Activated T-cell treated with anti-CD3 and anti-CD28 coated beads, Interleukin-2, amount 50 U/mL, for 72 hours (primary cell): ENCODE results near the gene FNDC5. TPM values are rescaled to one million over a fixed set of nuclear protein-coding genes. Genes with fewer than 3 reads are reported as not detected.

Experiments used
- ATAC-seq, 2 donors: fragments of 150-1000 bp; cut with Tn5 transposase; replicated peaks in 1 of 2; 2 replicates each; pipeline ENCODE4 v1.10.0; 2021; ENCODE audit warnings: moderate library complexity in 2 of 2, mild to moderate bottlenecking in 1 of 2
- DNase-seq, 2 donors: peaks; one replicate each; pipeline ENCODE4 v3.0.0; 2021 to 2022; ENCODE audit warnings: mixed read lengths in 1 of 2
- H3K27ac Mint-ChIP-seq: one replicate; pipeline ENCODE4 v1.8.0; 2022; ENCODE audit warnings: mild to moderate bottlenecking, moderate library complexity, mixed read lengths
- H3K27me3 Mint-ChIP-seq: one replicate; pipeline ENCODE4 v1.8.0; 2022; ENCODE audit warnings: low read depth, mixed read lengths
- H3K36me3 Mint-ChIP-seq, 2 donors: one replicate each; pipeline ENCODE4 v1.8.0; 2022; ENCODE audit warnings: mixed read lengths in 2 of 2, mild to moderate bottlenecking in 1 of 2; ENCODE audit not compliant: insufficient read depth in 2 of 2
- H3K4me1 Mint-ChIP-seq: one replicate; pipeline ENCODE4 v1.8.0; 2022; ENCODE audit warnings: low read depth, mixed read lengths
- H3K4me3 Mint-ChIP-seq, 2 donors: one replicate each; pipeline ENCODE4 v1.8.0; 2022; ENCODE audit warnings: mild to moderate bottlenecking in 2 of 2, mixed read lengths in 2 of 2, moderate library complexity in 2 of 2
- H3K9me3 Mint-ChIP-seq, 2 donors: one replicate each; pipeline ENCODE4 v1.8.0; 2022; ENCODE audit warnings: mixed read lengths in 2 of 2
- total RNA-seq, 2 donors: library from RNA; stranded (reverse); gene quantifications; one replicate each; pipeline ENCODE4 v1.2.3, GENCODE V29; 2022

Gene FNDC5
- total RNA-seq, 2 donors from 2014 or later: not detected

- peaks cover 6% of the 10 kb centered on the region for H3K4me1 Mint-ChIP-seq
- ATAC-seq: no peak
- H3K4me3 Mint-ChIP-seq: peak overlapping the region; percentile 11 to 56
- H3K27ac Mint-ChIP-seq: no peak overlapping the region
- DNase-seq: no peak
- peaks cover 74% of the 10 kb centered on the region for H3K27me3 Mint-ChIP-seq
- H3K36me3 Mint-ChIP-seq: no peaks in the 10 kb centered on the region
- no peaks in the 10 kb centered on the region for H3K9me3 Mint-ChIP-seq
Measured at GRCh38 chr1:32885676-32886003, 14.9 kb upstream of the FNDC5 start.

DNA sequence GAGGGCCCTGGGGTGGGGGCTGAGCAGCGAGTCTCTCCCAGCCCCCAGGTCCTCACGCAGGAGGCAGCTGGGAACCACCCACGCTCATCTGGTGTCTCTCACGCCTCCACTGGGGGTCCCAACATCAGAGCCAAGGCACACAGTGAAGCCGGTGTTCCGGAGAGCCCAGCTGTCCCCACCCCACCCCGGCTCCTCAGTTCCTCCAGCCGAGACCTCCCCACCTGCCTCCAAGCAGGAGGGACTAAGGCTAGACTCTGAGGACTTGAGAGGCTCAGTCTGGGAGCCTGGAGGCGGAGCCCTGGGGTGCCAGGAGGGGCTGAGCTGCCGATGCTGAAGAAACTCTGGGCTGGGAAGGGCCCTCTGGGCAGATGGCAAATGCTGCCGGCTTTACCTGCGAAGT lies 14.0 kb upstream of the FNDC5 start:
- Mint-ChIP-seq H3K27me3 (peaks cover 68% of the 10 kb centered on the region), H3K27ac (no peak overlapping the region), H3K4me3 (no peak overlapping the region), H3K9me3 (no peaks in the 10 kb centered on the region), H3K36me3 (no peaks in the 10 kb centered on the region), H3K4me1 (peaks cover 6% of the 10 kb centered on the region)
- ATAC-seq: no peak
- DNase-seq: no peak

DNA sequence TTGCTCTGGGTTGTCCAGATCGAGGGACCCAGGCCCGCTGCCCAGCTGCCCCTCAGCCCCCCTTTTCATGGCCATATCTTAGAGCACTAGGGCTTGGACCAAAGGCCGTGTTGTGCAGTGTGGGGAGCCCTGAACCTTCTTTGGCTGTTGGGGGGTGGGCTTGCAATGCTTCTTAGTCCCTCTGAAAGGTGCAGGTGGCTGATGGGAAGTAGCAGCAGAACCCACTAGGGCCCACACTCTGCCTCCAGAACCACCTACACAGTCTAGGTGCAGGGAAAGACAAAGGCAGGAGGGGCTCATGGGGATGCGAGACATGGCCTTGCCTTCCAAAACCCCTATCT lies 13.3 kb upstream of the FNDC5 start:
- no peak overlapping the region for H3K4me3 Mint-ChIP-seq
- DNase-seq: no peak
- H3K27me3 Mint-ChIP-seq: peaks cover 61% of the 10 kb centered on the region
- H3K27ac Mint-ChIP-seq: no peak overlapping the region
- ATAC-seq: no peak
- H3K9me3 Mint-ChIP-seq: no peaks in the 10 kb centered on the region
- peaks cover 6% of the 10 kb centered on the region for H3K4me1 Mint-ChIP-seq
- H3K36me3 Mint-ChIP-seq: no peaks in the 10 kb centered on the region

- no peak overlapping the region for H3K4me3 Mint-ChIP-seq
- H3K27me3 Mint-ChIP-seq: peaks cover 59% of the 10 kb centered on the region
- no peaks in the 10 kb centered on the region for H3K9me3 Mint-ChIP-seq
- no peak overlapping the region for H3K27ac Mint-ChIP-seq
- peaks cover 6% of the 10 kb centered on the region for H3K4me1 Mint-ChIP-seq
- no peaks in the 10 kb centered on the region for H3K36me3 Mint-ChIP-seq
- ATAC-seq (no peak), DNase-seq (no peak)
Measured at GRCh38 chr1:32883338-32884031, 12.8 kb upstream of the FNDC5 start.

DNA sequence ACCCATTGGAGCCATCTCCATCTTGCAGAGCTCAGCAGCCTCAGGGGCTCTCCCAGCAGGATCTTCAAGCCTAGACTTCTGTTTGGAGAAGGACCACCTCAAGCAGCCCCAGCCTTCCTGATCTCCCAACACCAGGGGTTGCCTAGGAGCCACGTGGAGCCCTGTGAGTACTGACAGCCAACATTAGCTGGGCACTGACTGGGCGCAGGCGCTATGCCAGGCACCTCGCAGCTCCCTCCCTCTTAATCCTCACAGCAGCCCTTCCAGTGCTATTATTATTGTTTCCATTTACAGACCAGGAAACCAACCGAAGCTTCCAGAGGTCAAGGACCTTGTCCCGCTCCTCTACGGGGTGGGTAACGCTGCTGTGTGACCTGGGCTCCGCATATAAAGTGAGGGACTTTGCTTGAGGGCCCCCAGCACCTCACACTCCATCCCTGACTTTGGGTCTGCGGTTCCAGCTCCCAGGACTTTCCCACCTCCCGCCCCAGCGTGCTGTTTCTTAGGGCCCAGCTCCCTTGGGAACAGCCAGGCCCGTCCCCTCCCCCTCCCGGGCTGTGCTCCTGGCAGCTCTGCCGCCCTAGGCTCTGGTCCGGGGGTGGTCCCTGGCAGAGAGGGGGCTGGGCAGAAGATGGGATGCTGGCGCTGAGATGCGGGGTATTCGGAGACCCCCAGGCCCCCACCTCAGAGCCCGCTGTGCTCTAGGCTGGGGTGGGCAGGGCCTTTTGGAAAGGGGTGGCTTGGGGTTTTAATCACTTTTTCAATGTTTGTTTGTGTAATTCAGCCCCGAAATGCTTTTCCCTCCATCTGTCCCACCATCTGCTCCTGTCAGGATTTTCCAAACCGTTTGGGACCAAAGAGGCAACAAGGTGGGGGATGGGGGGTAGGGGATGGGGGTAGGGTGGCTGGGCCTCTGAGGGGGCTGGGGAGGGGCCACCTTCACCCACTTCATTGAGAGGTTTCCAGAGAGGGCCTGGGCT lies 11.4 kb upstream of the FNDC5 start:
- peaks cover 48% of the 10 kb centered on the region for H3K27me3 Mint-ChIP-seq
- no peak overlapping the region for H3K27ac Mint-ChIP-seq

GRCh38 chr1:32881291-32881690 lies 10.6 kb upstream of the FNDC5 start:
- Mint-ChIP-seq H3K4me1 (no peaks in the 10 kb centered on the region), H3K4me3 (no peak overlapping the region), H3K27ac (no peak overlapping the region), H3K9me3 (no peaks in the 10 kb centered on the region), H3K36me3 (no peaks in the 10 kb centered on the region), H3K27me3 (peaks cover 43% of the 10 kb centered on the region)
- DNase-seq (no peak), ATAC-seq (no peak)

More for the DNA sequence above, 11.4 kb upstream of the FNDC5 start:
- Mint-ChIP-seq H3K36me3 (no peaks in the 10 kb centered on the region), H3K4me3 (no peak overlapping the region), H3K9me3 (no peaks in the 10 kb centered on the region), H3K4me1 (peaks cover 5% of the 10 kb centered on the region)
- ATAC-seq (no peak), DNase-seq (no peak)

DNA sequence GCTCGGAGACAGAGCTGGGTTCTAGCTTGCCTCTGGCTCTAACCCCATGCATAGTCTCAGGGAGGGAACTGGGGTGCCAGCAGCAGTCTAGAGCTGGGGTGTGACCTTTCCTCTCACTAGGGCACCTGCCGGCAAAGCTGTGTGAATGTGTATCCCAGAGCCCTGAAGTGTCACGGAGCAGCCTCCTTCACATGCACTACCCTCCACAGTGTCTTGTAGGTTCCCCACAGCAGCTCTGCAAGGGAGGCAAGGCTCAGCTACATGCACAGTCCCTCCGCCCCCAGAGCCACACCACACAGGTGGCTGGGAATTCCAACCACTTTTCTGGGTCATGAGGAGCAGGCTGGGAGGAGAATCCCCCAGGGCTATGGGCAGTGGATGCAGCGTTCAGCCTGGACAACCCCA lies 7.9 kb upstream of the FNDC5 start:
- no peaks in the 10 kb centered on the region for H3K9me3 Mint-ChIP-seq
- H3K36me3 Mint-ChIP-seq: no peaks in the 10 kb centered on the region
- no peak overlapping the region for H3K27ac Mint-ChIP-seq
- peaks cover 5% of the 10 kb centered on the region for H3K4me1 Mint-ChIP-seq
- DNase-seq (no peak), ATAC-seq (no peak)
- H3K4me3 Mint-ChIP-seq: no peak overlapping the region
- H3K27me3 Mint-ChIP-seq: peaks cover 38% of the 10 kb centered on the region

DNA sequence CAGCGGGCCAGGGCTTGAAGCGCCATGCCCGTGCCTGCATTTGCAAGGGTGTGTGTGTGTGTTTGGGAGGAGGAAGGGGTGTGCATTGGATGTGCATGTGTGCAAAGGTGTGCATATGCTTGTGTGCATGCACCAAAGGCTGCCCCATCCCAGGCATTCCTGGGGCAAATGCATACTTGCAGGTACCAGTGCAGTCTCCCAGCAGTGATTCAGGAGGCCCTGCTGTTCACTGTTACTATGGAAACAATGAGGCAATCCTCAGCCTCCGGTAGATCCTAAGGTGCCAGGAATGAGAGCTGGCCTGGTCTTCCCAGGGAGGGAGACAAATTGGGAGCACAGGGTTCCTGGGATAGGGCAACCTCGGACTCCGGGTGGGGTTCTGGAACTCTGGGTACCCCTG lies 7.5 kb upstream of the FNDC5 start:
- Mint-ChIP-seq H3K27me3 (peaks cover 34% of the 10 kb centered on the region), H3K4me3 (no peak overlapping the region), H3K36me3 (no peaks in the 10 kb centered on the region), H3K4me1 (peaks cover 5% of the 10 kb centered on the region), H3K27ac (no peak overlapping the region), H3K9me3 (no peaks in the 10 kb centered on the region)
- ATAC-seq: no peak
- no peak for DNase-seq

- Mint-ChIP-seq H3K4me1 (peaks cover 5% of the 10 kb centered on the region), H3K27ac (no peak overlapping the region), H3K27me3 (peaks cover 38% of the 10 kb centered on the region), H3K9me3 (no peaks in the 10 kb centered on the region), H3K36me3 (no peaks in the 10 kb centered on the region), H3K4me3 (no peak overlapping the region)
- DNase-seq (no peak), ATAC-seq (no peak)
Measured at GRCh38 chr1:32877211-32878110, 6.7 kb upstream of the FNDC5 start.

DNA sequence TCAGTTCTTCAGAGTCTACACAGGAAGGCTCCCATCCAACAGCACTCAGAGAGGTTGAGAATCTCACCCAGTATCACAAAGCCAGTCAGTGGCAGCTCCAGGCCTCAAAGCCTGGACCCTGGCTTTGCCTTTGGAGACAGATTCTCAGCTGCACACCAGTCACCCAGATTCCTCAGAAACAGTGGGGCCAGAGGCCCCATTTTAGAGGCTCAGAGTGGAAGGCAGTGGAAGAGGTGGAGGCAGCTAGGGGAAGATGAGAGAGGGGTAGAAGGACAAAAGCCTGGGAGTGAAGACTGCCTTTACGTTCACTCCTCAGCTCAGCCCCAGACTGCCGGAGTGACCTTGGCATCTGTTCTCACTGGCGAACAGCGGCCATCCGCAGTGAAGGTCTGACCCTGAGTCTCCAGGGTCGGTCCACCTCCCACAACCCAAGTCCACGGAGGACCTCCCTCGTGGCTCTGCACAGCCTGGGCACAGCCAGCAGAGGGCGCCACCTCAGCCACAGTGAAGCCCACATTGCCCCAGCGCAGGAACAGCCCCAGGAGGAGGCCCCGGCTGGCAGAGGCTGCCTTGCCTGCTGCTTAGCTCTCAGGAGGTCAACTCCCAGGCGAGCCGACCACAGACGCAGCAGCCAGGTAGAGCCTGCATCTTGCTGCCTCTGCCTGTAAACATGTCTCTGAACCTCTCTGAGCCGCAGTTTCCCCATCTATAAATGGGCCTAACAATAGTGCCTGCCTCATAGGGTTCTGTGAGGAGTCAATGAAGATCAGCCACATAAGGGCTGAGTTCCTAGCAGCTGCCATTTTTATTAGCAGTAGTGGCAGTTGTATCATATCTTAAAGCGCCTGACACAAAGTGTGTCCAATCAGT lies 5.9 kb upstream of the FNDC5 start:
- DNase-seq: peak; percentile 74 to 83
- Mint-ChIP-seq H3K27me3 (peaks cover 43% of the 10 kb centered on the region), H3K9me3 (no peaks in the 10 kb centered on the region), H3K36me3 (no peaks in the 10 kb centered on the region), H3K4me3 (no peak overlapping the region), H3K27ac (no peak overlapping the region), H3K4me1 (peaks cover 5% of the 10 kb centered on the region)
- peak; percentile 88 to 89 for ATAC-seq

GRCh38 chr1:32874860-32875752 lies 4.4 kb upstream of the FNDC5 start:
- H3K4me1 Mint-ChIP-seq: peaks cover 5% of the 10 kb centered on the region
- DNase-seq: no peak
- H3K4me3 Mint-ChIP-seq: no peak overlapping the region
- H3K36me3 Mint-ChIP-seq: no peaks in the 10 kb centered on the region
- no peaks in the 10 kb centered on the region for H3K9me3 Mint-ChIP-seq
- no peak for ATAC-seq
- H3K27ac Mint-ChIP-seq: no peak overlapping the region
- peaks cover 40% of the 10 kb centered on the region for H3K27me3 Mint-ChIP-seq
